Stimulated activated CD4-positive, alpha-beta T cell treated with anti-CD3 and anti-CD28 coated beads, Interleukin-12 subunit alpha, Interleukin-12 subunit beta, amount 100 ng/mL, for 48 hours (primary cell): ENCODE results near the gene SPIB.
"Not testable (repeated sequence)": the region's sequence is repeated elsewhere in the genome, so short reads cannot be mapped to it uniquely, and the experiment has no call there.

Source experiments
- DNase-seq, 3 donors: peaks; one replicate each; pipeline ENCODE4 v3.0.0-alpha.2; 2020; ENCODE audit warnings: low read depth in 2 of 3, low spot score in 1 of 3

The SPIB gene

DNA sequence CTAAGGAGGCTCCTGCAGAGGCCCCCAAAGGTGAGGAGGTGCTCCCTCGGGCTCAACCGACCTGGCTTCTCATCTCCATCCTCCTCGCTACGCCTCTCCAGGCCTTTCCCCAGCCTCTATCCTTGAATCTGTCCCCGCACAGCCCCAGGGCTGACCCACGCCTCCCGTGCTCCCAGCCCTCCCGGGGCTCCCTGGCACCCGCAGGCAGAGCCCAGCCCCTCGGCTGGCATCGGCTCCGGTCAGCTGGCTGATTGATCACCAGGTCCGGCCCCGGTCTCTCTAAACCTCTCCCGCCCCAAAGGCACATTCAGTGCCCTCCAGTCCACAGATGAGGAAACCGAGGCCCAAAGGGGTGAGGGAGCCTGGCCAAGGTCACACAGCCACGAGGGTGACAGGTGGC is 16.5 kb downstream of the SPIB start:
- no peak for DNase-seq

DNA sequence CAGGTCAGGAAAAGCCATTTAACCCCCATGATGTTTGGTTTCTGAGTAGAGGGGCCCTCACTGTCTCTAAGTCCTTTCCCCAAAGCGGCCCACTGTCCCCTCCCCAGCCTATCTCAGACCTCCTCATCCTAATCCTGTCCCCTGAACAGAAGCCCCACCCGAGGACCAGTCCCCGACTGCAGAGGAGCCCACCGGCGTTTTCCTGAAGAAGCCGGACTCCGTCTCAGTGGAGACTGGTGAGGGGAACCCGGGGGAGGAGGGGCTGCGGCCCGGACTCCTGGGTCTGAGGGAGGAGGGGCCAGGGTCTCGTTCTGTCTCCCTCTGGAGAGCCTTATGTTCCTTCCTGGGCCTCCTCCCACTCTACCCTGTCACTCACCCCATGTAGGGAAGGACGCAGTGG is 16.9 kb downstream of the SPIB start:
- DNase-seq: no peak

DNA sequence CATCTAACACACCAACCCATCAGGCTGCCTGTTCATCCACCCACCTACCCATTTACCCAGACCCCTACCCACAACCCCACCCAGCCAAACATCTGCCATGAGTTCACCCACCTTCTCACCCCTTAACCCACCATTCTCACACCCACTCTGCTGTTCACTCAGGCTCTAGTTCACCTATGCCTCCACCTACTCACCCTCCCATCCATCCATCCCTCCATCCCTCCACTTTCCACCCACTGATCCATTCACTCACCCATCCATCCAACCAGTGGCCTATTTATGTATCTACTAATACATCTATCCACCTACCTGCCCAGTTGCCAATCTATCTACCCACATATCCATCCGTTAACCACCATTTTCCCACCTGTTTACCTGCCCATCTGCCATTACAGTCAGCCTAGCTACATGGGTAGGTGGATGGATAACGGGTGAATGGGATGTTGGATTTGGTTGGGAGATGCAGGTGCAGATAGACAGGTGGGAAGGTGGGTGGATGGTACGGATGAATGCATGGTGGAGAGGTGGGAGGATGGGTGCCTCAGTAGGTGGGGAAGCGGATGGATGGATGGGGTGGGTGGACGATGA is 19.2 kb downstream of the SPIB start:
- DNase-seq: no peak

DNA sequence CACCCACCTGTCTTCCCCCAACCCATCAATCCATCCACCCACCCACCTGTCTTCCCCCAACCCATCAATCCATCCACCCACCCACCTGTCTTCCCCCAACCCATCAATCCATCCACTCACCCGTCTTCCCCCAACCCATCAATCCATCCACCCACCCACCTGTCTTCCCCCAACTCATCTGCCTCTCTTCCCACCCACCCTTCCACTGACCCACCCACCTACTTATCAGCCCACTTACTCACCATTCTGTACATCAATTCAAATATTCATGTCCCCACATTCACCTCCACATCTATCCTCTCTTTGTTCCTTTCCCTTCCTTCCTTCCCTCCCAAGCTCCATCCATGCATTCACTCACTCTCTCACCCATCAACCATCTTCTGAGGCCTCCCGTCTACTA is 20.4 kb downstream of the SPIB start:
- not testable (repeated sequence) for DNase-seq

DNA sequence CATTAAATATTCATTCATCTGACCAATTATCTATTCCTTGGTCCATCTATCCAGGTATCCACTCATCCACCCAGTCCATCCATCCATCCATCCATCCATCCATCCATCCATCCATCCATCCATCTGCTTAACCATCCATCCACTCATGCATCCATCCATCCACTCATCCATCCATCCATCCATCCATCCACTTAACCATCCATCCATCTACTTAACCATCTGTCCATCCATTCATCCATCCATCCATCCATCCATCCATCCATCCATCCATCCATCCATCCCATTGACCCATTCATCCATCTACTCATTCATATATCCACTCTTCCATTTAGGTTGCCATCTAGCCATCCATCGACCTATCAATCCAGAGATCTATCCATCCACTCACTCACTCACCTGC is 25.3 kb downstream of the SPIB start:
- no peak for DNase-seq

DNA sequence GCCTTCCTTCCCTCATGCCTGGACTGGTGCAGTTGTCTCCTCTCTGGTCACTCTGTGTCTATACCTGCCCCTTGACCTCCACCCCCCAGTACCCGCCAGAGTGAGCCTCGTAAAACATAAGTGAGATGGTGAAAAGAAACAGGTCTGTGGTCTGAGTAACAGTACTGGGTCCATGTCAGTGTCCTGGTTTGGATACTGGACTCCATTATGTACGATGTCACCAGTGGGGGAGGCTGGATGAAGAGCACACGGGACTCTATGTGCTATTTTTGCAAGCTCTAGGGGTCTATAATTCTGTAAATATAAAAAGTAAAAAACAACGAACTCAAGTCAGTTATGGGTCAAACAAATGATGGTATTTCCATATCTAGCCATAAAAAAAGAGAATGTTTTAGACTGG is 28.3 kb downstream of the SPIB start:
- no peak for DNase-seq

DNA sequence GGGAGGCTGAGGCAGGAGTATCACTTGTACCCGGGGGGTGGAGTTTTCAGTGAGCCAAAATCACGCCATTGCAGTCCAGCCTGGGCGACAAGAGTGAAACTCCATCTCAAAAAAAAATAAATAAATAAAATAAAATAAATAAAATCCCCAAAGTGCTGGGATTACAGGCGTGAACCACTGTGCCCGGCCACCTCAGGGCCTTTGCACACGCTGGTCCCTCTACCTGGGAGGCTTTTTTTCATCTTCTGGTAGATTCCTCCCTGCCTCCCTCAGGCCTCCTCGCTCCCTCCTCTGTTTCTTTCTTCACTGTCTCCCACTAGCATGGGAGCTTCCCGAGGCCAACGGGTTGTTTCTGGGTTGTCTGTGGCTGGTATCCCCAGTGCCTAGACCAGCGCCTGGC is 29.0 kb downstream of the SPIB start:
- DNase-seq: no peak

DNA sequence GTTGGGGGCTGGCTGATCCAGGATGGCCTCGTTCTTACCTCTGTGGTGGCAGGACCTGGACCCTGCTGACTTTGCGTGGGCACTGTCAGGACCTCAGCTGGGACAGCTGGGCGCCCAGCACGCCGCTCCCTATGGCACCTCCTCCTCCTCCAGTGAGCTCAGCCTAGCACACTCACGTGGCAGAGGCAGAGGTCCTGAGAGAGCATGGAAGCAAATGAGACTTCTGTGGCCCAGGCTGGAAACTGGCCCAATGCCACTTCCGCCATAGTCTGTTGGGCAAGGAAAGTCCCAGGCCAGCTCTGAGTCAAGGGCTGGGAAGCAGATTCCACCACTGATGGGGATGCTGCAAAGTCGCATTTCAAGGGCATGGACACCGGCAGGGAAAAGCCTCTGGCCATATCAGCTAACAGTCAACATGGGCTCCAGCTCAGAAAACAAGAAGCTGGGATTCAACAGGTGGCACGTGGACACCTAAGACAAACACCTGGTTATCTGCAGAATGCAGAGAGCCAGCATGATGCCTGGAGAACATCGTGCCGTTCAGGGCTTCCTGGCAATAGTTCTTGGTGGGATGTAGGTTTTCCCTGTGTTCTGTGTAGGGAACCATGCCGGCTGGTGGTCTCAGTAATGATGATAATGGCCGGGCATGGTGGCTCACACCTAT is 30.6 kb downstream of the SPIB start:
- no peak for DNase-seq

DNA sequence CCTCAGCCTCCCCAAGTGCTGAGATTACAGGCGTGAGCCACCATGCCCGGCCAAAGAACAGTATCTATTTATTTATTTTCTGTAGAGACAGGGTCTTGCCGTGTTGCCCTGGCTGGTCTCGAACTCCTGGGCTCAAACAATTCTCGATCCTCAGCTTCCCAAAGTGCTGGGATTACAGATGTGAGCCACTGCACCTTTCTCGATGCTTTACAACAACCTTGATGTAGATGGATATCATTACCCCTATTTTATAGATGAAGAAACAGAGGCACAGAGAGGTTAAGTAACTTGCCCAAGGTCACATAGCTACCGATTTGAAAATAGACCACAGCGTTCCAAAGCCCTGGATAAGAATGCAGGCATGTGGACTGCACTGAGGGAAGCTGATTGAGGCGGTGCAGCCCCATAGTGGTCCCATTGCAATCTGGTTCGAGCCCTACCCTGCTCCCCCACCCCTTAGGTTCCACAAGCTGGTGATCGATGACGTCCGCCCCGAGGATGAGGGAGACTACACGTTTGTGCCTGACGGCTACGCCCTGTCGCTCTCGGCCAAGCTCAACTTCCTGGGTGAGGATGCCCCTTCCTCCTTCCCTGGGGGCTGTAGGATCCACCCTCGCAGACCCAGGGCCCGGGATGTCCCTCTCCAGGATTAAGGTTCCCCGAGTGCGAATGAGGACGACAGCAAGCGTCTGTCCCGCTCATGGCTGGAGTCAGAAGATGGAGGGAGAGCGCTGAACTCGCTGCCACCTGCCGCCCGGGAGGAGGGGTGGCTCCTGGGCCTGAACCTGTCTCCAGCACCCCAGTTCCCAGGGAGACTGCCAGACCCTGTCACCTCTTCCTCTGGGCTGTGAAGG is 31.9 kb downstream of the SPIB start:
- no peak for DNase-seq

DNA sequence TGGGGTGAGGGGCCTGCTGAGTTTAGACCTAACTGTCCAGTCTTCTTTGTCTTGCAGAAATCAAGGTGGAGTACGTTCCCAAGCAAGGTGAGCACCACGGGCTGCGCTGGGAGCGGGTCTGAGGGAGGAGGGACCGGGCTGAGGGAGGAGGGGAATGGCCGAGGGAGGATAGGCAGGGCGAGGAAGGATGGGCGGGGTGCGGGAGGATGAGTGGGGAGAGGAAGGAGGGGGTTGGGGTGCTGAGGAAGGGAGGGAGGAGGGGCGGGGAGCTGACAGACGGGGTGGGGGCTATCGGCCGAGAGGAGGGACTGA is 32.4 kb downstream of the SPIB start:
- DNase-seq: no peak

DNA sequence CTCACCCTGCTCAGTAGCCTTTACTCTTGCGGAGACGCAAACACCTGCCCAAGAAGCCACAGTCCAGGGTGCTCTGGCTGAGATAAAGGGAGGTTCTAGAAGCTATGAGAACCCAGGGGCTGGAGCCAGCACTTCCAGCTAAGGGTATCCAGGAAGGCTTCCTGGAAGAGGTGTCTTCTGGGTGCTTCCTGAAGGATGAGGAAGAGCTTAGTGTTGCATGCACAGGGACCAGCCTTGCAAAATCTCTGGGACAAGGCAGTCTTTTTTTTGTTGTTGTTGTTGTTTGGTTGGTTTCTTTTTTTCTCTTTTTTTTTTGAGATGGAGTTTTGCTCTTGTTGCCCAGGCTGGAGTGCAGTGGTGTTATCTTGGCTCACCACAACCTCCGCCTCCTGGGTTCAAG is 34.5 kb downstream of the SPIB start:
- no peak for DNase-seq

DNA sequence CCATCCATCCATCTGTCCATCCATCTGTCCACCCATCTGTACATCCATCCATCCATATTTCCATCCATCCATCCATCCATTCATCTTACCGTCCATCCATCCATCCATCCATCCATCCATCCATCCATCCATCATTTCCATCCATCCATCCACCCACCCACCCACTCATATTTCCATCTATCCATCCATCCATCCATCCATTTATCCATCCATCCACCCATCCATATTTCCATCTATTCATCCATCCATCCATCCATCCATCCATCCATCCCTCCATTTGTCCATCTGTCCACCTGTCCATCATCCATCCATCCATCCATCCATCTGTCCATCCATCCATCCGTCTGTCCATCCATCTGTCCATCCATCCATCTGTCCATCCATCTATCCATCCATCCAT is 37.3 kb downstream of the SPIB start:
- DNase-seq: no peak

DNA sequence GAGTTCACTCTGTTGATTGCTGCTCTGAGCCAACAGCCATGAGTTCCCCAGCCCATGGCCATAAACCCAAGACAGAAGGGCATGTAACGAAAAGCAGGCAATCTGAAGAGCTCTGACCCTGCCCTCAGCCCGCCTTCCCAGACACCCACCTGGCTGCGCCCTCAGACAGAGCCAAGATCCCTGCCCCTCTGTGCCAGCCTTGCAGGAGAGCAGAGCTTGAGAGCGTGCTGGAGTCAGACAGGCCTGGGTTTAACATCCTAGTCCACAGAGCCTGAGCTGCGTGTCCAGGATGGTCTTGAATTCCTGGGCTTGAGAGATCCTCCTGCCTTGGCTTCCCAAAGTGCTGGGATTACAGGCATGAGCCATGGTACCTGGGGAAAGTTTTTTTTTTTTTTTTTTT is 38.6 kb downstream of the SPIB start:
- no peak for DNase-seq

DNA sequence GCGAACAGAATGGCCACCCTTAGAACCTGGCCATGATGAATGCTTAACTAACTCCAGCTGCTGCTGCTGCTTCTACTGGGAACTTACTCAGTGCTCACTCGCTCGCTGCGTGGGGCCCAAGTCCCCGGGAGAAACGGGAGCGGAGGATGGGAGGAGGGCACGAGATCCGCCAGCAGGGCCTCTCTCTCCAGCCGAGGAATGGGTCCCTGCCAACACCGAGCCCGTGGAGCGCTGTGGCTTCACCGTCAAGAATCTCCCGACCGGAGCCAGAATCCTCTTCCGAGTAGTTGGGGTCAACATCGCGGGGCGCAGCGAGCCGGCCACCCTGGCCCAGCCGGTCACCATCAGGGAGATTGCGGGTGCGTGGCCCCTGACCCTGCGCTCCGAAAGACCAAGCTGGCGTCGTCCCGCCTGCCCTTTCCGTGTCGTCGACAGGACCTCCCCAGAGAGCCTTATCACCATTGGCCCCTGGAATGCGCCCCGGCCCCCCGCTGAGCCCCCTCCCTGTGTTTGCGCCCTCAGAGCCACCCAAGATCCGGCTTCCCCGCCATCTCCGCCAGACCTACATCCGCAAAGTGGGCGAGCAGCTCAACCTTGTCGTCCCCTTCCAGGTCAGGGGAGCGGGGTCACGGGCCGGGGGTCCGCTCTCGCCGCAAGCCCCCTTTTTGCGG is 39.8 kb downstream of the SPIB start:
- no peak for DNase-seq

DNA sequence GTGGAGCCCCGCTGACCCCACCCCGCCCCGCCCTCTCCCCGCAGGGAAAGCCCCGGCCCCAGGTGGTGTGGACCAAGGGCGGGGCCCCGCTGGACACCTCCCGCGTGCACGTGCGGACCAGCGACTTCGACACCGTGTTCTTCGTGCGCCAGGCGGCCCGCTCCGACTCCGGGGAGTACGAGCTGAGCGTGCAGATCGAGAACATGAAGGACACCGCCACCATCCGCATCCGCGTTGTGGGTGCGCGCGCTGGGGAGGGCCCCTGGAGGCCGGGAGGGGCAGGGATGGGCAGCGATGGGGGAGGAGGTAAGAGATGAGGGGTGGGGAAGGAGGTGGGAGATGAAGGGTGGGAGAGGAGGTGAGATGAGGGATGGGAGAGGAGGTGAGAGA is 40.3 kb downstream of the SPIB start:
- no peak for DNase-seq

DNA sequence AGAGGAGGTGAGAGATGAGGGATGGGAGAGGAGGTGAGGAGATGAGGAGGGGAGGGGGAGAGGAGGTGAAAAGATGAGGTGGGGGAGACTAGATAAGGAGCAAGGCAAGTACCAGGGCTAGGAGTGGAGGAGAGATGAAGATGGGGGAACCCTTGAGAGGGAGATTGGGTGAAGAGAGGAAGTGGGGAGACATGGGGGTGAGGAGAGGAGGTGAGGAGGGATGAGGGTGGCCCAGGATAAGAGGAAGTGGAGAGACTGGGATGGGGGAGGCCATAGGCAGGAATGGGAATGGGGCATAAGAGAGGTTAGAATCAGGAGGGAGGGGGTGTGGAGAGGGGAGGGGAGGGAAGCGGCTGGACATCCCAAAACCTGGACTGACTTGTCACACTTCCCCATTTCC is 40.9 kb downstream of the SPIB start:
- no peak for DNase-seq

DNA sequence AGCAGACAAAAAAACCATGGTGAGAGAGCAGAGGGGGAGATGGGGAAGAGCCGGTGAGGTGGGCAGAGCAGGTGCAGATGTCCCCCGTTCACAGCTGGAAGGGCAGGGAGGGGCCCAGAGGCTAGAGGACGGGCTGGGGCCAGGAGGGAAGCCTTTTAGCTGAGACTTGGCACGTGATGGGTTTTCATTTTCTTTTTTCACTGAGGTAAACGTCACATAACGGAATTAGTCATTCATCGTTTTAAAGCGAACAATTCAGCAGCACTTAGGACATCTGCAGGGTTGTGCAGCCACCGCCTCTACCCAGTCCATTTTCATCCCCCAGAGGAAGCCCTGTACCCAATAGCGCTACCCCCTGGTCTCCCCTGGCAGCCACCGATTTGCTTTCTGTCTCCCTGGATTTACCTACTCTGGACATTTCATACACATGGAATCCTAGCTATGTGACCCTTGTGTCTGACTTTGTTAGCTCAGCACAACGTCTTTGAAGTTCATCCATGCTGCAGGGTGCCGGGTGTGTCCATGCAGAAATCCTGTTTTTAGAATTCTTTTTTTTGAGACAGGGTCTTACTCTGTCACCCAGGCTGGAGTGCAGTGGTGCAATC is 41.5 kb downstream of the SPIB start:
- DNase-seq: no peak

DNA sequence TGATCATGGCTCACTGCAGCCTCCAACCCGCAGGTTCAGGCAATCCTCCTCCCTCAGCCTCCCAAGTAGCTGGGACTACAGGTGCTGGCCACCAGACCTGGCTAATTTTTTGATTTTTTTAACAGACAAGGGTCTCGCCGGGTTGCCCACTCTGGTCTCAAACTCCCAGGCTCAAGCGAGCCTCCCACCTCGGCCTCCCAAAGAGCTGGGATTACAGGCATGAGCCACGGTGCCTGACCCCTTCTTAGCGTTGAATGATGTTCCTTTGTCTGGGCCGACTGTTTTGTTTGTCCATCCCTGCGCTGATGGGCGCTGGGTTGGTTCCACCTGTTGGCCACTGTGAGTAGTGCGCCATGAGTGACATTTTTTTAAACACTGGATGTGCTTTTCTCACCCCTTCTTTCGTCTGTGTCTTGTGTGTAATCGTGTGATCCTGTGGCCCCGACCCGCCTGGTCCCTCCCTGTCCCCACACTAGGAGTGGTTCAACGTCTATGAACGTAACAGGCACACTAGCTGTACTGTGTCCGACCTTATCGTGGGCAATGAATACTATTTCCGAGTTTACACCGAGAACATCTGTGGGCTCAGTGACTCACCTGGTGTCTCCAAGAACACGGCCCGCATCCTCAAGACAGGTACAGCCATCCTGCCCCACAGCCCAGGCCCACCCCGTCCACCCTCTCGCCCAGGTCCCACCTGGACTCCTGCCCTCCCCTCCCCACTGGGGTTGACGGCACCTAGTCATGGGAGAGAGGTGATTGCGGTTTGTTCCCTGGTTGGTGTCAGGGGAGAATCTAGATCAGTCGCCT is 42.5 kb downstream of the SPIB start:
- DNase-seq: peak; percentile 38 to 68 (median 48)

DNA sequence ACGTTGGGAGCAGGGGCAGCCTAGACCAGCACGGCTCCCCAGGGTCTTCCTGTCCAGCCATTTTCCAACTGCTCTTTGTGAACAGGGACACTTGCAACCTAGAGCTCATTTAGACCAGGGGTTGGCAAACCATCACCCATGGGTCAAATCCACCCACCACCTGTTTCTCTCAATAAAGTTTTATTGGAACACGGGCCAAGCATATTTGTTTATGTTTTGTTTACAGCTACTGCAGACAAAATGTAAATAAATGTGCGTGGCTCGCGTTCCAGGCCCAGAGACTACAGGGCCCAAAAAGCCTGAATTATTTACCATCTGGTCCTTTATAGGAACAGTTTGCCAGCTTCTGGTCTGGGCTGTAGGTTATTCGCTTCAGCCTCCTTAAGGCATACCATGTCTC is 44.2 kb downstream of the SPIB start:
- DNase-seq: no peak

DNA sequence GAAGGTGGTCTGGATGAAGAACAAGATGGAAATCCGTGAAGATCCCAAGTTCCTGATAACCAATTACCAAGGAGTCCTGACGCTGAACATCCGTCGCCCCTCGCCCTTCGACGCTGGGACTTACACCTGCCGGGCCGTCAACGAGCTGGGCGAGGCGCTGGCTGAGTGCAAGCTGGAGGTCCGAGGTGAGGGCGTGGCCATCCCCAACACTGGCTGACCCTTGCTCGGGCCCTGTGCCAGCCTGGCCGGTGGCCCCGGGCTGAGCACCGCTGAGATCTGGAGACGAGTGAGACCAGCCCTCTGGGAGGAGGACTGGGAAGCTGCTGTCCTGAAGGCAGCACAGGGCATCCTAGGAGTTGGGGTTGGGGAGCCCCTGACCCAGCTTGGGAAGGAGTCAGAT is 45.6 kb downstream of the SPIB start:
- DNase-seq: no peak

DNA sequence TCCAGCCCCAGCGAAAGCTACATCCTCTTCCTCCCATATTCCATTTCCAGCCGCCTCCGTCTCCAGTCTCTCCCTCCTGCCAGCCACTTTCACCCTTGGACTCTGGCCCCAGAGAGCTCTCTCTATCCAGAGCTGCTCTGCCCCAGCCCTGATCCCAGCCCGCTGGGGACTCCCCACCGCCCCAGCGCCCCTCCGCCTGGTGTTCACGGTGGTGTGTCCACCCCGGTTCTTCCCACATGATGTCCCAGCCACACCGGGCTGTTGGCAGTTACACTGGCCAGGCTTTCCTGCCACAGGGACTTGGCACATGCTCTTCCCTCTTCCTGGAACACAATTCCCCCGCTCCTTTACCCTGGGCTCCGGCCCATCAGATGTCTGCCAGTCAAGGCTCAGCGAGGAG is 46.3 kb downstream of the SPIB start:
- DNase-seq: no peak
